Globus pallidus (tissue), 1 donor: ENCODE data around the gene CAMTA1.
"Not testable (repeated sequence)": the region's sequence is repeated elsewhere in the genome, so short reads cannot be mapped to it uniquely, and the experiment has no call there.

Experiments used
- DNase-seq: peaks from one replicate; pipeline ENCODE4 v3.0.0-alpha.2; 2015; ENCODE audit warnings: low spot score

The CAMTA1 gene

DNA sequence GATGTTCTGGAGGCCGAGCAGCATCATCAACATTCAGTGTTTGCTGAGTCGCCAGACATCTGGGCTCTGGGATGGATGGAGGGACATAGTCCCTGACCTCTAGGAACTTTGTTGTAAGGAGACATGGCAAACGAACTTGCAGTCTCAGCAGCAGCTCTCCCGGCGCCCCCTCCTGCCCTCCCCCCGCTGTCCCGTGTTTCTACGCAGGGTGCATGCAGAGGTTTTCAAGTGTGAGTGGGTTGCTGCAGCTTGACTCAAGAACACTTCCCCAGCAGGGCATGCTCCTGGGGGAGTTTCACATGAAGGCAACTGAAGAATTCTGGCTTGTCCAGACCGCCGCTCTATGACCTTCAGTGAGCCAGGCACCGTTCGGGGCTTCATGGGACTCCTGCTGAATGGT, 121.9 kb downstream of the CAMTA1 start:
- DNase-seq = no peak

DNA sequence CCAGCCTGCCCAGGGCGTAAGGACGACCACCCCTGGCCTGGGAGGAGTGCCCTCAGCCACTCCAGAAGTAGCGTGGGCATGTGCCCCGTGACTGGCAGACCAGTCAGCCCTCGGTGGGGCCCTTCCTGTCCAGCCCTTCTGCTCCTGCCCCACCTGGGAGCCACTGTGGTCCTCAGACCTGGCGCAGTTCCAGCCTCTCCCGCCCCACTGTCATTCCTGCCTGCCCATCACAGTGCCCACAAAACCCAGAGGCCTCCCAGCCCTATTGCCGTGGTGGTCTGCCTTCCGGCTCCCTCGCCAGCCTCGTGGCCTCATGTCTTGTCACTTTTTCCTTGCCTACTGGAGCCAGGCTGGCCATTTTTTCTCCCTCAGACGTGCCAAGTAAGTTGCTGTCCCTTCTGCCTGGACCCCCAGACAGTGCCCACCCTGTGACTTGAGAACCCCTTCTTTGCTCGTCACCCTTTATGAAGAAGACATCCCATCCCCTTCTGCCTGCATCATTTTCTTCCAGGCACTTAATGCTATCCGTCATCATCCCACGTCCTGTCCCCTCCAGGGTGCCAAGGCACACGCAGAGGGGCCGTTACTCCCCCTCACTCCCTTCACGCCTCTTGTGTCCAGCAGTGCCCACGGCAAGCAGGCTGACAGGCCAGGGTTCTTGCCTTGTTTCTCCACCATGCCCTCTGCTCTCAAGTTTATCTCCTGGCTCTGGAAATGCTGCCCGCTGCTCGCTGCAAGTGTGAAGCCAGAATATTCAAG, 122.6 kb downstream of the CAMTA1 start:
- DNase-seq = no peak

DNA sequence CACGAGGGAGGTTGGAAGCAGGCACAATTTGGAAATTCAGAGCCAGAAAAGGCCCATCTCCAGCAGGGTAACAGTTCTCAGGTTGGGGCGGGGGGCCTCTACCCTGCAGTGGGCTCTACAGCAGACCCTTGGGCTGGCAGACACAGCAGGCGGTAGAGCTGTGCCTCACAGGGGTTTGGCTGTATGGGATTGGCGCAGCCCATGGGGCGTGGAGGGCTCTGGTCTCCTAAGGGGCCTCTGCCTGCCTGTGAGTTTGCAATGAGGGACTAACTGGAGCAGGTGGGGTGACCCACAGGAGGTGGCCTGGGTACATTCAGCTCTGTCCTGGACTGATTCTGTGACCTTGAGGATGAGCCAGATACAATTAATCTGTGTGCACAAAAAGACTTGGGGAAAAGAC, 124.1 kb downstream of the CAMTA1 start:
- DNase-seq = no peak

DNA sequence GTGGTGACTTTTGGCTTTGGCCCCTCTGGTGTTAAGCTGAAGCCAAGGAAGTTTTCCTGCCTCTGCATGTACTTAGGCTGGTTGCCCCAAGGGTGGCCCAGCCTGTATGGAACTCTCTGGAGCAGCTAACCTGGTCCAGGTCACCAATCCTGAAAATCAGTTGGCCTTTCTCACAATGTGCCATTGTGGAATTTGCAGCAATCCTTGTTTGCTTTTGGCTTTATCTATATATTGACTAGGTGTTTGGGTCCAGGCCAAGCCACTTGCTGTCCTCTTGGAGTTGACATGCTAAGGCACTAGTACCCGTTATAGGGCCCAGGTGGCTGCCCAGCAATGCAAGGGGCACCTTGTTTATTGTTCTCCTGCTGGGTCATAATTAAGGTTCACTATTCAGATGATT, 124.6 kb downstream of the CAMTA1 start:
- no peak for DNase-seq

DNA sequence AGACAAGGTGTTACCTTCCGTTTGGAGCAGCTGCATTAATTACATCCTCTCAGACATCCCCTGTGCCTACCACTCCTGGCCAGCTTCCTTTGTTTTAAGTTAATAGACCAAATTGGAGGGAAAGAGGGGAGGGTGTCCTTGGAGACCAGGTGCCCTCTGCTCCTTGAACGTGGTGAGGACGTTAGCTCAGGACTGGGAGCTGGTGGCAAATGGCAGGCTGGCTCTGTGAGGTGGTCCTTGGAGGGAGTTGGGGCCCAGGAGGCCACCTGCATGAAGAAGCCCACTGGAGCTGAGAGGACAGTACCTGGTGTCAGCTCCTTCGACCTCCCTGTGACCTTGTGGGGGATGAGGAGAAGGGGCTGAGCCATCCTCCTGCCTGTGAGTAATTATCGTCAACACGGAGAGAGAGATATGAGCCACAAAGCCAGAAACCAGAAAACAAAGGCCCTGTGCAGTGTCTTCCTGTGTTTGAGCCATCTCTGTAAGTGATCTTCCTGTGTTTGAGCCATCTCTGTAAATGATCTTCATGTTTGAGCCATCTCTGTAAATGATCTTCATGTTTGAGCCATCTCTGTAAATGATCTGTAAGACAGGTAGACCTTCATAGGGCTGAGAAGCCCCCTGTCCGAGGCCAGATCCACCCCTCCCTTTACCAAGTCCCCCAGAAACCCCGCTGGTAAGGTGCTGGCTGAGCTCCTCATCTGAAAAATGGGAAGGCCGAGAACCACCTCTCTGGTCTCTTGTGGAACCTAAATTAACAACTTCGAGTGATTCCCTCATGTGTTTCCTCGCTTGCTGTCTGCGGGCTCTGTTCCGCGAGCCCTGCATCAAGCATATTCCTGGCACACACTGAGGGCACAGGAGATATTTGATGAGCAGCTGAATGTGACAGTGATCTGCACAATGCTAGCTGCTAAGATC, 126.0 kb downstream of the CAMTA1 start:
- DNase-seq = no peak

DNA sequence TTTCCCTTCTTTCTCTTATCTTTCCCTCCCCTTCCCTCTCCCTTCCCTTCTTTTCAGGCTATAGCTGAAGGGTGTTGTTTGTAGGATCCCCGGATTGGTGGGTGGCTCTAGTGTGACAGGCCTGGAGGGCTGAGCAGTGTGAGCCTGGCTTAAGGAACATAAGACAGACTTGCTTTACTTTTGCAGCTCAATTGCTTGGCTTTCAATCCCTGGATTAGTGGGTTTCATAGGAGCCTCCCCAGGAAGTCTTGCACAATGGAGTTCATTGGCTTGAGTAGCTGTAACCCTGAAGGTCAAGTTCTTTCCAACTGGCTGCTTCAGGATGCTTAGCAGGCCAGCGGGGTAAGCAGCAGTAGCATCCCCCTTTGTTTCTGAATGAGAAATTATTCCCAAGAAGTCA, 126.7 kb downstream of the CAMTA1 start:
- DNase-seq = no peak

DNA sequence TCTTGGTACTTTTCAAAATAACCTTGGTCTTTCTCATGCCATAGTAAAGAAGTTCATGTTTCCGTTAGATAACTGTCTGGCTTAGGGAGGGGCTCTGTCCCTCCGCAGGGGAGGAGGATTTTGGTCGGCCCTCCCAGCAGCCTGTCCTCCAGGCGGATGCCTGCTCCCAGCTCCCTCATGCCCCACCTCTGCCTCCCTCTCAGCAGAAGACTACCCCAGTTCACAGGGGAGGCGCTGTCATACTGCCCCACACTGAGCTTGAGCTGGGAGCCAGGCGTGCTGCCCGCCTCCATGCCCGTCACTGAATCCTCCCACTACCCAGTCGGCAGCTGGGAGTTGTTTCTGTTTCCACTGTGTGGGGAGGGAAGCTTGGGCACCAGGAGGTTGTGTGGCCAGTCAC, 127.3 kb downstream of the CAMTA1 start:
- no peak for DNase-seq

DNA sequence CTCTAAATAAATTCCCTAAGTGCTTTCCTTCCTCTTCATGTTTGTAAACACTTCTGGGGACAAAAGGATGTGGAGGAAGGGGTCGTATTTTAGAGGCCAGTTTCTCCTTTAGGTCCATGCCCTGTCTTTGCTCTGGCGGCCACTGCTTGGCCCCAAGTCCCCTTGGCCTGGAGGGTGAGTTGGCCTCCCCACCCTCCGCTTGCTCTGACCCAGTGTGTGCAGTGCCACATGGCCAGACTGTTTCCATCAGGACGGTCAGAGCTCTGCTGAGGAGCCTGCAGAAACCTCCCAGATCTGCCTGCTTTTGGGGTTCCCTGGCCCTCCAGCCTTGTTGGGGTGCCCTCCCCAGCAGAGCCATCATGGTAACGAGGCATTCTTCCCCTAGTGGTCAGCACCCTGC, 127.8 kb downstream of the CAMTA1 start:
- DNase-seq = no peak

DNA sequence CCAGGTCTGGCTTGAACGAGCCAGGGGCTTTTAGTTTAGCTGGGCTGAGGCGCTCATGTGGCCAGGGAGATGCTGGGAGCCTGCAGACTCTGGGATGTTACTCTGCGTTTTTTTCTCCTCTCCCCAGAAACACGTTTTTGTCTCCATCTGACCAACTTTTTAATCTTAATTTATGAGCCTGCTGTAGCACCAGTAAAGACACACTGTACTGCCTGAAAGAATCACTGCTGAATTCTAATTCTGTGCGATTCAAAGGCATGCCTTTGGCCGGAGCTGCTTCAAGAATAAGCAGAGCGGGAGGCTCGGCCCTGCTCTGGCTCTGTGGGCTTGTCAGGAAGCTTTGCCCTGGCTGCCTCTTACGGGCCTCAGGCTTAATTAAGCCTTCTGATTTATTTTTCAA, 129.5 kb downstream of the CAMTA1 start:
- DNase-seq = peak; percentile 60

DNA sequence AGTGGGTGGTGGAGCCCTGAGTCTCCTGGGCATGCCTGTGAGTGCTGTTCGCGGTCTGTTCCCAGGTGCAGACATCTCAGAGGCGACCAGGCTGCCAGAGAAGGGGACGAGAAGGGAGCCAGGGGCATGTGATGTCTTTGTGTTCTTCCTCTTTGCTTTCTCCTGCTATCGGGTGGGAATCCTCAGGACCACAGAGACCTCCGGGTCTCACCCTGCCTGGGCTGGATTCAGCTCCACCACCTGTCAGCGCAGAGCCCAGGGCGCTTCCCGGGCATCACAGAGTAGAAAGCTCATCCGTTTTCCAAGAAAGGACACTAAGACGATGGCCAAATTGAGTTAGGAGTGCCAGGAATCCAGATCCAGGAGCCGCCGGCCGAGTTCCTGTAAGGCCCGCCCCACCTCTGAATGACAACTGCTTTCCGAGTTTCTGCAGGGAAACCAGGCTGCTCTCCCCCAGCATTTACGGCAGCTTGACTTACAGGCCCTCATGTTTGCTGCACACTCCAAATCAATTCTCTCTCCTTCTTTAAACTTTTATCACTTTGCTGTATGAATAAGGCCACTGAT, 130.8 kb downstream of the CAMTA1 start:
- DNase-seq = no peak

DNA sequence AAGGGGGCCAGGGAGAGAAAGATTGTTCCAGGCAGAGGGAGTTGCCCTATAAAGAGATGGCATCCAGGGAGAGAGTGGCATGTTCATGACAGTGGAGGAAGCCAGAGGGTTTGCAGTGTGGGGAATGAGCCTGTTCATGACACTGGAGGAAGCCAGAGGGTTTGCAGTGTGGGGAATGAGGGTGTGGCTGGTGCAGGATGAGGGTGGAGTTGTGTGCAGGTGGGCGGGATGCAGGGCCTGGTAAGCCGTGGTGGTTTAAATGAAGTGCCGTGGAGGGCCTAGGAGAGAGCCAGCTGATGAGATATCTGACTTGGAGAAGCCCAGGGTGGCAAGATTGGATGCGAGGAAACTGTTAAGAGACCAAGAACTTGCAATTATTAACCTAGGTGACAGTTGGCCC, 131.8 kb downstream of the CAMTA1 start:
- no peak for DNase-seq

DNA sequence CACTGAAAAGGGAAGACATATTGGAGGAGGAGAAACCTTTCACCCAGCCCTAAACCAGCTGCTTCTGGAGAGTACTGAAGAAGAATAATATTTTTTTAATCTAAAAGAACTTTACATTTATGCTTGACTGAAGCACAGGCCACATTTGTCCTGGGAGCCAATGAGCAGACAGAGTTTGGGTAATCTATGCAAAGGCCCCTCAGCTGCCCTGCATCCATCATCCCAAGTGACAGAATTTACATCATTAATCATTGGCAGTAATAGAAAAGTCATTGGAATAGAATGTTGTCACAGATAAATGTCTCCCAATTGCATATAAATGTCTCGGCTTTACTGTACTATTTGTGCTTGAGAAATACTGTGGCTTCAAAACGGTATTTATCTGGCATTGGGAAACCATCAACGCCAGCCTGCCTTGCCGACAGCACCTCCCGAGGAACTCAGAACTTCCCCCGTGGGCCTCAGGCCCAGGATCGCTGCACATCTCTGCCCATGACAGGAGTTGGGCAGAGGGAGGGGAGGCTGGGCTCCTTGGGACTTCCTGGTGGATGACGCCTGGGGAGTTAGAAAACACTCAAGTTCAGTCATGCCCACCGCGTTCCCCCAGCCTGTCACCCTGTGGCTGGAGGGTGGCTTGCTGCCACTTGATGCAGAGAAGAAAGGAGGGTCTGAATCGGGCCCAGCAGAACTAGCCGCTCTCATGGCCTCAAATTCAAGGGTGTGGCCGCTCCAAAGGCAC, 133.1 kb downstream of the CAMTA1 start:
- DNase-seq = no peak

DNA sequence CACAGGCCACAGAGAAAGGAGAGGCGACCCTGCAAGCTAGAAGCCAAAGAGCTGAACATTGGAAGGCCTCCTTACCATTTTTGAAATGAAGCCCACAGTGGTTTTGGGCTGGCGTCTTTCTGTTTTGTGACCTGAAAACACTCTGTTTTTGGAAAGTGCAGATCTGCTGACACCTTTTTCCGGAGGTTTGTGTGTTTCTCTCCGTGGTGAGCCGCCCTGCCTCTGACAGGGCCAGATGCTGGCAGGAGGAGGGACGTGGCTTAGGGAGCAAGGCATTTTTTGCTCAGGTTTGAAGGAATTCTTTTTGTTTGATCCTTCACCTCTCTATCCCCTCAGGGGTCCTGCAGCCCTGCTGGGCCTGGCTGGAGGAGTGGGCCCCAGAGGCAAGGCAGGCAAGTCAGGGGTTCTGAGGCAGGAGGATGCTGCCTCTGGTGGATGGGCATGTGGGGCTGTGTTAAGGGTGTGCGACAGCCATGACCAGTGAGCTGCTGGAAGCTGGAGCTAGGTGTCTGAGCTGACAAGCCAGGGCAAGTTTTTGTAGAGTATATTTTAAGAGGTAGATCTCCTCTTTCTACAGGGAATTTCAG, 133.8 kb downstream of the CAMTA1 start:
- no peak for DNase-seq

DNA sequence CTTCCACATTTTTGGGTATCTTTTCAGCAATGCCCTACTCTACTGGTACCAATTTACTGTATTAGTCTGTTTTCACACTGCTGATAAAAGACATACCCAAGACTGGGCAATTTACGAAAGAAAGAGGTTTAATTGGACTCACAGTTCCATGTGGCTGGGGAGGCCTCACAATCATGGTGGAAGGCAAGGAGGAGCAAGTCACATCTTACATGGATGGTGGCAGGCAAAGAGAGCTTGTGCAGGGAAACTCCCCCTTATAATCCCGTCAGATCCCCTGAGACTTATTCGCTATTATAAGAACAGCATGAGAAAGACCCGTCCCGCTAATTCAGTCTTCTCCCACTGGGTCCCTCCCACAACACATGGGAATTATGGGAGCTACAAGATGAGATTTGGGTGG, 136.3 kb downstream of the CAMTA1 start:
- DNase-seq = not testable (repeated sequence)

DNA sequence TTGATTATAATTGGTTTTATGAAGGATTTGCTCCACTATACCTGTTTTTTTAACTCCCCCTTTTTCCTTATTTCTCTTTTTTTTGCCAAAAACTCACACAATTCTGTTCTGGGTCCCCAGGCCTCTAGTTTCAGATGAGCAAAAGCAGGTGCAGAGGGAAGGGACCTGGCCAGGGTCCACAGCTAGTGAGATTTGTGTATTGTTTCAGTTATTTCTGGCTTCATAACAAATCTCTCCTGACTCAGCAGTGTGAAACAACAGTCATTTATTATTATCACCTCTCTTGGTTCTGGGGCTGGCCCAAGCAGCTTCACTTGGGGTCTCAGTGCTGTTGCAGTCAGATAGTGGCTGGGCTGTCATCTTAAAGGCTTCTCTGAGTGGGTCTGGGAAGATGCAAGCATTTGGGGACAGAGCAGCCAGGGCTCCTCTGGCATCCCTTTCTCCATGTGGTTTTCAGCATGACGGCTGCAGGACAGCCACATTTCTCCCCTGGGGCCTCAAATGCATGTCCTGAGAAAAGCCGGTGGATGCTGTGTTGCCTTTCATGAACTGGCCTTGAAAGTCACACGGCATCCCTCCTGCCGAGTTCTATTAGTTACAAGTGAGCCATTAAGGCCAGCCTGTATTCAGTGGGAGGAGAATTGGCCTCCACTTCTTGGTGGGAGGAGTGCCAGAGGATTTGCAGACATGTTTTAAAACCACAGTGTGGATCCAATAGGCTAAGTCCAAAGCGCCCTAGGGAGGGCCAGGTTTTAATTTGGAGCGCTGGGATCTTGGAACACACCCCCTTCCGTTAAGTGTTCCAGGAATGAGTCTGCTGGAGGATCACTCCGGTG, 137.1 kb downstream of the CAMTA1 start:
- peak; percentile 49 for DNase-seq

DNA sequence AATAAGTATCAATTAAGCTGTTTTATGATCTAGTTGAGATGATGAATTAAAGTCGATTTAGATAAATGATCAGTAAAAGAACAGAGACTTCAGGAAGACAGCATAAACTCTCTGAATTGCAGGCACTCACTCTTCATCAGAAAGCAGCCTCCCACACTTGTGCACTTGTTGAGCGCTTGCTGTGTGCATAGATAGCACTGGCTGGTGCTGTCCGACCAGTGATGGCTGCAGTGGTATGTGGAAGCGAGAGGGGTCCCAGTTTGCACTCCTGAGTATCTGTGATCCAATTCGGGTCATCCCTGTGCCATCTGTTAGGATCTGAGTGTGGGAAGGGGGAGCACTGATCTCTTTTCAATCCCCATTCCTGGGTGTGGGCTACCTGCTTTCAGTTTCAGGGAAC, 137.8 kb downstream of the CAMTA1 start:
- DNase-seq = no peak

DNA sequence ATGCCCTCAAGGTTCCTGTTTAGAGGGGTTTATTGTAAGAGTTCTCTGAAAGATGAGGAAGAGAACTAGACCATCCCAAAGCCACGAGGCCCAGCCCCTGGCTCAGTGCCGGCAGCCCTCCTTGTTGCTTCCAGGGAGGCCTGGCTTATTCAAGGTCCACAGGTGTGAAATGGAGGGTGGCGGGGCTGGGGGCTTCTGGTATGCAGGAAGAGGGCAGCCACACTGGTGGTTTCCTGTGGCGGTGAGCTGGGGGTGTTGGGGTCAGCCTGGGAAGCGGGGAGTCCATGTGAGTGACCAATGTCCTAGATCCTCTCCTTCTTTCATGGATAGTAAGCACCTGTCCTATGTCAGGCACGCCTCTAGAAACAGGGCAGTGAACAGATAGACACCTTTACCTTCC, 138.2 kb downstream of the CAMTA1 start:
- no peak for DNase-seq

DNA sequence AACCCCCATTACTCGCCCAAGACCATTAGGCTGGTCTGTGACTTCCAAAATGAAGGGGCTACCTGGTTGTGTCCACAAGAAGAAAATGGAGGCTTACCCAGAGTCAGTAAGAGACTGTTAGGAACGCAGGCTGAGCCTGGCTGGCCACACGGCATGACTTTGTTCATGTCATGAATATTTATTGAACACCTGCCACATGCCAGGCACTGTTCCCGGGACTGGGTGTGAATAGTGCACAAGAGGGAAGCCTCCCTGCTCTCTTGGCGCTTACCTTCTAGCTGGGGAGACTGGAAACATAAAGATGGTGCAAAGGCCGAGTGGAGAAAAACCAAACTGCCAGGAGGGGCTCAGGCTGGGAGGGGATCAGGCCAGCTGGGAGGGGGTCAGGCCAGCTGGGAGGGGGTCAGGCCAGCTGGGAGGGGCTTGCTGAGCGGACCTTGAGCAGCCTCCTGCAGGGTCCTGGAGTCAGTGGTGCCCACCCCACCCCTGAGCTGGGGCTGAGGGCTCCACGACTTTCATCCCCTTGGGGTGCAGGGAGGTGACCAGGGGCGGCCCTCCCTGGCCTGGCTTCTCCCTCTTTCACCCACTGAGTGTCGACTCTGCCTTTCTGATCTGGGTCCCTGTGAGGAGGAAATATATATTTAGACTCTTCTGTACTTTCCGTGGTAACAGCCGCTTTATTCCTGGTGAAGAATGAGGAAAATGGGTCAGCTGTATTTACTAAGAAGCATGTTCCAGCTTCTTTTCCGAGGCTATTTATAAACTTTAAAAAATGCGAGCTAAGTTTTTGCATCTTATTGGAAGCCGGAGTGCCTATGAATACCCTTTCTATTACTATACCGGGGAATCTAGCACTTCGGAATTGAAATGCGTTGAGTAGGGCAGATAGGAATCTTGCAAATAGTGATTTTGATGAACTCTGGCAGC, 139.0 kb downstream of the CAMTA1 start:
- DNase-seq = peak; percentile 4

DNA sequence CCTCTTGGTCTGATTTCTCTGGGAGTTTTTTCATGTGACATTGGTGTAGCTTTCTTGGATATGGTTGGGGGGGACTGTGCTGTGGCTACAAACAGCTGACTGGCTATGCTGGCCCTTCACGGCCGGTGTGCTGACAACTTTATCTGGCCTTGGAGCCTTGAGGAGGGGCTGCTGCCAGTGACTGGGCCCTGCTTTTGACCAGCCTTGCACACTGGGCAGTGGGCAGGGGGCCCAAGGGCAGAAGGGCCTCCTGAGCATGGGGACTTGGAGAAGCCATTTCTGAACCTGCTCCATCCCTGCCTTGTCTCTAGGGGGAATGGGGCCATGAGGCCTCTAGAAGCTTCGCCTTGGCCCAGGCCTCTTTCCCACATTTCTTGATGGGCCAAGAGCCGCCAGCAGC, 139.6 kb downstream of the CAMTA1 start:
- DNase-seq = no peak

DNA sequence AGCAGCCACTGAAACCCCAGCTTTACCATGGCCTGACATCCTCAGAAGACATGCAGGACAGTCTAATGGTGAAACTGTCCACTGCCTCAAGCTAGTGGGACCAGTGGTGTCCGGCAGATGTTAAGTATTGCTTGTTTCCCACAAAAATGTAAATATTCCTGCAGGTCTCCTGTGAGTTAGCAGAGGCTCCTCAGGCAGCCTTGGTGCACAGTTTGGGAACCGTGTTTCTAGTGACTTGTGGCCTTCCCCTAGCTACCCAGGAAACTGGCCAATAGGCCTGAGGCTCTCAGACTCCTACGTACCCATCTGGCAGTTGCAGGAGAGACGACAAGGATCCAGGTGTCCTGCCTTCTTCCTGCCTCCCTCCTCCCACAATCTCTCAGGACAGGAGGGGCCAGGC, 142.4 kb downstream of the CAMTA1 start:
- DNase-seq = no peak
